Activated CD4-positive, alpha-beta memory T cell treated with anti-CD3 and anti-CD28 coated beads for 36 hours (primary cell): ENCODE results near the gene NOC2L. TPM values are rescaled to one million over a fixed set of nuclear protein-coding genes. Genes with fewer than 3 reads are reported as not detected.
A peak's percentile ranks its signal among the peaks of the same experiment; 100 is the strongest.

Experiments used
- CTCF ChIA-PET: fragments of 350-600 bp; sonication (Branson Sonifier 250); formaldehyde crosslinking; loops from one replicate; lab custom pipeline; 2021; ENCODE audit warnings: antibody characterized with exemption, inconsistent platforms; lab: Charles Lee
- POLR2A ChIA-PET: fragments of 350-600 bp; sonication (Branson Sonifier 250); formaldehyde crosslinking; loops from one replicate; lab custom pipeline; 2021; ENCODE audit warnings: antibody characterized with exemption; lab: Charles Lee
- DNase-seq: peaks from one replicate; pipeline ENCODE4 v3.0.0-alpha.2; 2020
- H3K27ac Mint-ChIP-seq: one replicate; pipeline ENCODE4 v1.8.0; 2021; ENCODE audit warnings: mixed read lengths
- H3K27me3 Mint-ChIP-seq: one replicate; pipeline ENCODE4 v1.8.0; 2021; ENCODE audit warnings: mixed read lengths
- H3K36me3 Mint-ChIP-seq: one replicate; pipeline ENCODE4 v1.8.0; 2021; ENCODE audit warnings: mixed read lengths
- H3K4me1 Mint-ChIP-seq: one replicate; pipeline ENCODE4 v1.8.0; 2021; ENCODE audit warnings: low read depth, mixed read lengths
- H3K4me3 Mint-ChIP-seq: one replicate; pipeline ENCODE4 v1.8.0; 2021; ENCODE audit warnings: mild to moderate bottlenecking, mixed read lengths
- H3K9me3 Mint-ChIP-seq: one replicate; pipeline ENCODE4 v1.8.0; 2021; ENCODE audit warnings: mixed read lengths
- intact Hi-C: fragments of 100-400 bp; cut with micrococcal nuclease; formaldehyde crosslinking; loops from one replicate; pipeline ENCODE4 v1.15.1; 2023
- total RNA-seq, 2 experiments: library from RNA; stranded (reverse); gene quantifications; one replicate each; pipeline ENCODE4 v1.2.3, GENCODE V29; 2021

NOC2L gene
- total RNA-seq = 100 to 1,000 TPM; 111 to 117 TPM

DNA sequence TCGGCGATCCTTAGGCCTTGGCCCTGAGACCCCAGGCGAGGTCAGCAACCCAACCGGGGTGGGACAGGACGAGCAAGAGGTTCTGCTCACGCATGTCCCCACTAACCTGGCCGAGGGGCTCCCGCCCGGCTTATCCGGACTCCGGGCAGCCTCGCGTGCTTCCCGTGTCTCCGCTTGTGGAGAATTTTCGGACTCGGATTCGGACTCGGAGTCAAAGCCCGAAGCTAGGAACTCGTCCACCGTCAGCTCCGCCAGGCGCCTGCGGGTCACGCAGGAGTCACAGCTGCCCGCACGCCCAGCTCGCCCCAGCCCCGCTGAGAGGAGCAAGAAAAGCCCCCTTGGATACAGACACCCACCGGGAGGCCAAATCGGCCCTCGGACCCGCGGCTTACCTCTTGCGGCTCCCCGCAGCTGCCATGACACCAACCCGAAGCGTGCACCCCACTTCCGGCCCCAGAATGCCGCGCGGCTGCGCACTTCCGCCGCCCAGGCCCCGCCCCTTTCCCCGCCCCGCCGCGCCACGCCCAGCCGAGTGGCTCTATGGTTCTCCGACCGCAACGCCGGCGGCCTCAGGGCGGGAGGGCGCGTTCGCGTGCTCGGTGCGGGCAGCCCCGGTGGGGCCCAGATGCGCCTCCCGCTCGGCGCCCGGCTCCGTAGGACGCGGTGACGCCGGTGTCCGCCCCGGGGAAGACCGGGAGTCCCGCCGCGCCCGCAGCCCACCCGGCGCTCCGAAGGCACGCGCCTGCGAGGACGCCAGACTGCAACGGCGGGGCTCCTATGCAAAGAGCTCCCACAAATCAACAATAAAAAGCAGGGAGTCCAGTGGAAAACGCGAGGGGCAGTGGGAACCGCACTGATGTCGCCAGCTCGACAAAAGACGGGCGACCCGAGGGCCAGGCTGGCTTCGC, at the start of gene NOC2L:
NOC2L (minus strand) TSS at position 434 of the 908 bp plus-strand sequence; CDS start at position 418, 16 bp downstream.
- Mint-ChIP-seq H3K27ac (peak within 1 kb of the TSS; percentile 69), H3K9me3 (no peaks in the 10 kb centered on the region), H3K4me1 (peaks cover 16% of the 10 kb centered on the region), H3K4me3 (peak within 1 kb of the TSS; percentile 92), H3K27me3 (no peaks in the 10 kb centered on the region), H3K36me3 (peaks cover 33% of the 10 kb centered on the region)
- intact Hi-C loops = no loop called here
- ChIA-PET CTCF (interaction anchor here (0.7 to 1.4 kb wide), 4 partner anchors 25 to 90 kb away, joined by 3 to 5 read pairs (median 4); no protein-coding TSS in a partner anchor), POLR2A (interaction anchor here (0.7 to 1.1 kb wide), 2 partner anchors 9 to 53 kb away, joined by 4 to 5 read pairs; no protein-coding TSS in a partner anchor)
- peak; percentile 98 for DNase-seq

DNA sequence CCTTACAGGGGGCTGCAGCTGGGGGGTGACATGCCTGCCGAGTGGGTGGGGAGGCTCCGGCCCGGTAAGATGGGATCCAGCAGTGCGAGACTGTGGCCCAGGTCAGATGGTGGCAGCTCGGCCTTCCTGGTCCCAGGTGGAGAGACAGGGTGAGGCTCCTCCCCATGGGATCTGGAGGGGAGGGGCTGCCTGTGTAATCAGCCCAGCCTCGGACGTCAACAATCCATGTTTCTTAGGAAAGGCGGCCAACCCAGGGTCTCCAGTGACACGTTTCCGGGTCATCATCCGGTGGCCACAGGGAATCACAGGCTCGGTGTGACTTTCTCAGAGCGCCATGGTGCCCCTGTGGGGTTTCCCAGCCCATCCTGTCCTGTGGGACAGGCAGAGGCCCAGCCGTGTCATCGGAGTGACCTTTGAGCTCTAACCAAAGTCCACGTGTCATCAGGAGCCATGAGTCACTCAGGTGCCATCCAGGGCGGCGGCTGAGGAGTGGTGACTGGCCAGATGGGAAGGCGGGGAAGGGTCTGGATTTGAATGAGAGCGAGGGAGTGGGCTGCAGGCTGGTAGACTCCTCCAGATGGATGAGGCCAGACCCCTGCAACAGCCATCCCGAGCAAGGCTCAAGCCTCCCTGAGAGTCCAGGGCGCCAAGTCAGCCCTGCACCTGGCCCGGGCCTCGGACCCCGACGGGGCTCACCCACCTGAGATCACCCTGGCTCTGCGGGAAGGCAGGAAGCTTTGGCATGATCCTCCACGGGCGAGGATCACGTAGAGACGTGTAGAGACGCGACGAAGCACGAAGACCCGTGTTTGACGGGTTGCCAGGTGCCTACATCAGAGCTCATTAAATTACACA, 47.5 kb upstream of the NOC2L start:
- Mint-ChIP-seq H3K27me3 (peaks cover 31% of the 10 kb centered on the region), H3K4me3 (no peak overlapping the region), H3K9me3 (no peaks in the 10 kb centered on the region), H3K4me1 (peaks cover 12% of the 10 kb centered on the region), H3K27ac (no peak overlapping the region), H3K36me3 (no peaks in the 10 kb centered on the region)
- POLR2A ChIA-PET = no interaction called here
- CTCF ChIA-PET = interaction anchor here (1.0 to 2.2 kb wide), 2 partner anchors 11 to 58 kb away, joined by 3 to 4 read pairs; no protein-coding TSS in a partner anchor
- intact Hi-C loops = no loop called here
- no peak for DNase-seq

DNA sequence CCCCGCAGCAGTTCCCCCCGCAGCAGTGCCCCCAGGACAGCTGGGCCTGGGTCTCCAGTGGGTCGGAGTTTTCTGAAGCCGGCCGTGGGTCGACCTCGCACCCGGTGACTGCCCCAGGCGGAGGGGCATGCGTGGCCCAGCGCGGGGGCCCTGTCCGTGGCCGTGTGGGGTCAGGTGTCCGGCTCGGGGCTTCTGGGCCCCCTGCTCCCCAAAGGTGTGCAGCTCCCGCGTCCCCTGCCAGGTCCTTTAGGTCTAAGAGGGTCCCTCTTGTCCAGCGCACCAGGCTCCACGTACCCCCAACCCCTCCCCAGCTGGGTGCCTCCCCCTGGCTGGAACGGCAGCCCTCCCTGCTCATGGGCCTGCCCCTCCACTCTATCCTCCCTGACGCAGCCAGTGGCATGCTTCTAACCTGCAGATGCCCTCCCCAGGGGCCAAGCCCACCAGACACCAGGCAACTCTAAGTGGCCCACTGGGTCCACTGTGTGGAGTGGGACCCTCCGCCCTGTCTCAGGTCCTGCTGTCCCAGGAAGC, 46.8 kb upstream of the NOC2L start:
- no peaks in the 10 kb centered on the region for H3K36me3 Mint-ChIP-seq
- peaks cover 13% of the 10 kb centered on the region for H3K4me1 Mint-ChIP-seq
- H3K9me3 Mint-ChIP-seq = no peaks in the 10 kb centered on the region
- intact Hi-C loops = no loop called here
- no peak overlapping the region for H3K4me3 Mint-ChIP-seq
- no peak for DNase-seq
- POLR2A ChIA-PET = no interaction called here
- CTCF ChIA-PET = no interaction called here
- peaks cover 30% of the 10 kb centered on the region for H3K27me3 Mint-ChIP-seq
- no peak overlapping the region for H3K27ac Mint-ChIP-seq

DNA sequence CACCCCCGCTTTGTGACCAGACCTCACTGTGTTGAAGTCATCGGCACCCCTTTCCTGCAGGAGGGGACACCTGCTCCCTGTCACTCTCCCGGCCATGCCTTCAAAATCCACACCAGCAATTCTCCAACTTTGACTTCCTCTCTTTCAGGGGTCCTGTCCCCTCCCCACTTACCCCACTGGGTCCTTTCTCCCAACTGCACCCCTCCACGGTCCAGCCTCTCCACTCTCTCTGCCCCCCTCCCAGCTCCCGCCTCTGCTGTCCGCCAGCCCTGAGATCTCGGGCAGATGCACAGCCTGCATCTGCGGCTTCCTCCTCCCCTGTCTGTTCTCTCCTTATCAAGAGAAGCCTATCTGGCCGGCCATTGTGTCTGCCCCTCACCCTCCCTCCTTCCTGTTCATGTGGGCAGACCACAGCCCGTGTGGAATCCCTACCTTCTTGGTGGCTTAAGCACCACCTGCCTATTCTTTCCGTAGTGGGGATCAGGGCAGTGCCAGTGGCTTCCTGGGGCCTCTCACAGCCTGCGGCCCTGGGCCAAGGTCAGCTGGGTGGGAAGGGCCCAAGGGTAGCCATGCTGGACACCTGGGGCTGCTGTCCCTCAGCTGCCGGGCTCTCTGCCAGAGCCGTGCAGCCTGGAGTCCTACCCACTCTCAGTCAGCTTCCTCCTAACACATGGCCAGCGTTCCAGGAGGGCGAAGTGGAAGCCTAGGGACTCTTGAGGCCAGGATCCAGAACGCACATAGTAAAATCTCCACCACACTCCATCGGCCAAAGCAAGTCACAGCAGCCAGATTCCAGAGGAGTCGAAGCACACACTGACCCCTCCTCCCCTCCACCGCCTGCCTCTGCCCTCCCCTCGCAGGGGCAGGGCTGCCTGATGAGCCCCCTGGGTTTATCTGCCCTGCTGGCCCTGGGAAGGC, 46.0 kb upstream of the NOC2L start:
- H3K36me3 Mint-ChIP-seq = no peaks in the 10 kb centered on the region
- peaks cover 17% of the 10 kb centered on the region for H3K4me1 Mint-ChIP-seq
- no peak overlapping the region for H3K4me3 Mint-ChIP-seq
- ChIA-PET POLR2A (no interaction called here), CTCF (no interaction called here)
- DNase-seq = no peak
- H3K27me3 Mint-ChIP-seq = peaks cover 33% of the 10 kb centered on the region
- intact Hi-C loops = no loop called here
- no peaks in the 10 kb centered on the region for H3K9me3 Mint-ChIP-seq
- H3K27ac Mint-ChIP-seq = no peak overlapping the region

DNA sequence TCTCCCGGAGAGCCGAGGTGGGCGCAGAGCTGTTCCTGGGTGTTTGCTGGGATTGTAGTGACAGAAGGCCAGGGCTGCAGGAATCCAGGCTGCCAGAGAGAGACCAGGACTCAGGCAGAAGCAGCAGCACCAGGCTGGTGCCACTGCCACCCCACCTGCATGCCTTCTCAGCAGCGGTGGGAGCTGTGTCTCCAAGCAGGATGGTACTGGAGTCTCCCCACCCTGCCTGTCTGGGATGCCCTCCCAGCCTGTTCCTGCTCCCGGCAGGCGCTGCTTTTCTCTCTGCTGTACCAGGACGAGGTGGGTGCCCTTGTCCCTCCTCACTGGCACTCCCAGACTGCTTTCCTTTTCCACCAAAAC, 45.3 kb upstream of the NOC2L start:
- peaks cover 35% of the 10 kb centered on the region for H3K27me3 Mint-ChIP-seq
- intact Hi-C loops = no loop called here
- CTCF ChIA-PET = no interaction called here
- no peaks in the 10 kb centered on the region for H3K9me3 Mint-ChIP-seq
- DNase-seq = no peak
- no peak overlapping the region for H3K4me3 Mint-ChIP-seq
- no peaks in the 10 kb centered on the region for H3K36me3 Mint-ChIP-seq
- no peak overlapping the region for H3K27ac Mint-ChIP-seq
- POLR2A ChIA-PET = no interaction called here
- peaks cover 17% of the 10 kb centered on the region for H3K4me1 Mint-ChIP-seq

DNA sequence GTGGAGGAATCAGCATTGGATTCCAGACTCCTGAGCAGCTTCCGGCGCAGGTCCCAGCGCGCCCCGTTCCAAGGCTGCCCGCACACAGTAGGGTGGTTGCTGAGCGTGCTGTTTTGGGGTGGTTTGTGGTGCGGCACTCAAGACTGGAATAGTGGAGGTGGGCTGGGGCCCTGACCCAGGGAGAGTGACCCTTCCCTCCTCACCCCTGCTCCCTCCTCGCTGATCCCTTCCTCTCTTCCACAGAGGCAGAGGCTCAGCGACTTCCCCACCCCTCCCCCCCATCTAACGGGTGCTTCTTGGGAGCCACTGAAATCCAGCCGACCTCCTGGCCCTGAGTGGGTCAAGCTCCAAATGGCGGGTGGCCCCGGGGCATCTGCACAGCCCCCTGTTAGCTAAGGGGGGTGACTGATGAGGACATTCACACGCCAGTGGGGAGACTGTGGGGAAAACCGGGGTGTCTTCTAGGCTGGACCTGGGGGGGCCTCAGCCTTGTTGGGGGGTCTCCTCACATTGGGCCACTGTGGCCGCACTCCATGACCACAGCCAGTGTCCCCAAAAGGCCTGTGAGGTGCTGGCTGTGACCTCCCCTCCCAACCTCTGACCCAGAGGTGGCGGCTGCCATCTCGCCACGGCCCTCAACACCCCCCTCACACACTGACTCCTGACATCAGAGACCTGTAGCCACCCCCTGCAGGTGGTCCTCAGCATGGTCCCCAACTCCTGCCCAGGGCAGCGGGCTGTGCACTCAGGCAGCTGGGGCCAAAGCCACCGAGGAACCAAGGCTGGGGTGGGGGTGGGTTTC, 44.8 kb upstream of the NOC2L start:
- Mint-ChIP-seq H3K9me3 (no peaks in the 10 kb centered on the region), H3K27ac (no peak overlapping the region), H3K27me3 (peaks cover 32% of the 10 kb centered on the region), H3K4me1 (peaks cover 13% of the 10 kb centered on the region), H3K36me3 (no peaks in the 10 kb centered on the region), H3K4me3 (no peak overlapping the region)
- intact Hi-C loops = no loop called here
- ChIA-PET CTCF (interaction anchor here (2.0 to 3.6 kb wide), 4 partner anchors 11 to 20 kb away, joined by 9 to 33 read pairs (median 24); partner anchors contain the start of genes AGRN and ISG15), POLR2A (no interaction called here)
- no peak for DNase-seq

DNA sequence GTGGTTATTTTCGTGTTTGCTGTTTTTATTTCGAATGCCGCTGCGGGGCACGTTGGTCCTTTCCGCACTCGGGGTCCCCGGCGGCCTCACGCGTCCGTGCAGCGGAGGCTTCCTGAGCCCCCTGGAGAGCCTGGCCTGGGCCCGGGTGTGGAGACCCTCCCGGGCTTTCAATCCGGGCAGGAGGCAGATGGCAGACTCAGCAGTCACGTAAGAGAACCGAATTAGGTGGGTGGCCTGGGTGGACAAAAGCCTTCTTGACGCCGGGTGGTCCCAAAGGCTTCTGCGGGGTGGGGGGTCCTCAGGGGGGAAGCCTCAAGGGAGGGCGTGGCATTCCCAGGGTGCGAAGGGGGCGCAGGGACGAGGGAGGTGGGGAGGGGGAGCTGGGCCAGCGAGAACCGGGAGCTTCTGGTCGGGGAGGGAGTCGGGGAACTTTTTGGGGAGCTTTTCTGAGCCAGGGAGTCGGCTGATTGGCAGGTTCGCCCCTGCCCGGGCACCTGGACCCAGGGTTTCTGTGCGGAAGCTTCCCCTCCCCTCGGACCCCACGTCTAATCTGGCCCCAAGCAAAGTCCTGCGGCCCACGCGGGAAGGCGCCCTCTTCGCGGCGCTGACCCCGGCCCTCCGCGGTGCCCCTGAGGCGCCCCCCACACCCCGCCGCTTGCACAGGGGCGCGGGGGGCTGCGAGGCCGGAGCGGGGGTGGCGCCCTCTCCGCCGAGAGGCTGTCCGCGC, 42.2 kb upstream of the NOC2L start:
- no peak overlapping the region for H3K27ac Mint-ChIP-seq
- intact Hi-C loops = no loop called here

DNA sequence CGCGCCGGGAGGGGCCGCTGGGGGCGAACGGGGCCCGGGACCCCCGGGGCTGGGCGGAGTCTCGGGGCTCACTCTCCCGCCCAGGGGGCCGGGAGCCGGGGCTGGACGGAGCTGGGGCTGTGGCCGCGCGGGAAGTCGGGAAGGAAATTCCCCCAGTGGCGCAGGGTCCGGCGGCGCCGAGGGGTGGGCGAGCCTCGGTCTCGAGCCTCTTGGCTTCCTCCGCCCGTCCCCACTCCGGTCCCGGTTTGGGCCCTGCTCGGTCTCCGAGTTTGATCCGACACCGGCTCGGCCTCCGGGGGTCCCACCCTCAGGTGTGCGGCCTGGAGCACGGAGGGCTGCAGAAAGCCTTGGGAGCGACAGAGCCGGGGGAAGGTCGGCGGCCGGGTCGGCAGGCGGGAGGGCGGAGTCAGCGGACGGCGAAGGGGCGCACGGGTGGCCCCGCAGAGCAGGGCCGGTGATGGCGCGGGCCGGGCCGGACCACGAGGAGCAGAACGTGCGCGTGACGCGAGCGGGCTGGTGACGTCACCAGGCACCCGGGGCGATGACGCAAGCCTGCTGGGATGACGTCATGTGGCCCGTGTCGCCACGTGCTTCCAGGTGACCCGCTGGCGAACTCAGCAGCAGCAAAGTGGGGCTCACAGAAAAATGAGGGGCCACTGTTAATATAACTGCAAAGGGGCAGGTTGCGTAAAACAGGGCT, 41.5 kb upstream of the NOC2L start:
- Mint-ChIP-seq H3K27ac (no peak overlapping the region), H3K9me3 (no peaks in the 10 kb centered on the region), H3K27me3 (peaks cover 35% of the 10 kb centered on the region), H3K36me3 (no peaks in the 10 kb centered on the region), H3K4me3 (peak overlapping the region; percentile 60), H3K4me1 (peaks cover 16% of the 10 kb centered on the region)
- ChIA-PET CTCF (interaction anchor here (0.6 to 3.6 kb wide), 6 partner anchors 8 to 438 kb away, joined by 3 to 33 read pairs (median 13); partner anchors contain the start of gene ISG15), POLR2A (interaction anchor here (1.5 kb wide), 1 partner anchor 13 kb away, joined by 4 read pairs; the partner anchor contains the start of gene ISG15)
- DNase-seq = peak; percentile 76
- intact Hi-C loops = no loop called here

More for the DNA sequence above, 42.2 kb upstream of the NOC2L start:
- H3K9me3 Mint-ChIP-seq = no peaks in the 10 kb centered on the region
- peaks cover 34% of the 10 kb centered on the region for H3K27me3 Mint-ChIP-seq
- CTCF ChIA-PET = interaction anchor here (0.6 to 3.6 kb wide), 12 partner anchors 9 to 437 kb away, joined by 3 to 33 read pairs (median 5); partner anchors contain the start of gene ISG15
- no peaks in the 10 kb centered on the region for H3K36me3 Mint-ChIP-seq
- POLR2A ChIA-PET = interaction anchor here (1.3 to 1.5 kb wide), 2 partner anchors 12 to 15 kb away, joined by 3 to 4 read pairs; partner anchors contain the start of gene ISG15
- H3K4me3 Mint-ChIP-seq = no peak overlapping the region
- DNase-seq = no peak
- peaks cover 13% of the 10 kb centered on the region for H3K4me1 Mint-ChIP-seq

DNA sequence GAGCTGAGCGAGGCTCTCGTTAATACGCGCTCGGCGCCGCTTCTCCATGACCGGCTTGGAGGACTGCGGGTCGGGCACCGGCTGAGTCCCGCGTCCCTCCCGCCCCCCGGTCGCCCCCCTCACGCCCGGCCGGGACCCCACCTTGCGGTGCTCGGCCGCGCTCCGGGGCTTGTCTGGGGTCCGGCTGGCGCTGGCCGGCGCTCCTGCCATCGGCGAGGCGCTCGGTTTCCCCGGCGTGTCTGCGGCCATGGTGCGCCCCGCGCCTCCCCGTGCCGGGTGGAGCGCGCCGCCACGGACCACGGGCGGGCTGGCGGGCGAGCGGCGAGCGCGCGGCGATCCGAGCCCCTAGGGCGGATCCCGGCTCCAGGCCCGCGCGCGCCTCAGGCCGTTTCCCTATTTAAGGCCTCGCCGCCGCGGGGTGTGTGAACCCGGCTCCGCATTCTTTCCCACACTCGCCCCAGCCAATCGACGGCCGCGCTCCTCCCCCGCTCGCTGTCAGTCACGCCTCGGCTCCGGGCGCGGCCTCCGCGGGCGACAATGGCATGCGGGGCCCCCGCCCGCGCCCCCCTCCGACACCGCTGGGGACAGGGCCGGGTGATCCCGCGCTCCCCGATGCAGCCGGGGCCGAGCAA, 40.8 kb upstream of the NOC2L start, which contains the start of gene HES4:
HES4 (minus strand) TSS at position 373 of the 632 bp plus-strand sequence; CDS start at position 249, 124 bp downstream.
- CTCF ChIA-PET = interaction anchor here (1.0 kb wide), 1 partner anchor 16 kb away, joined by 4 read pairs; no protein-coding TSS in a partner anchor
- Mint-ChIP-seq H3K9me3 (no peaks in the 10 kb centered on the region), H3K4me3 (peak within 1 kb of the TSS; percentile 60), H3K27me3 (peaks cover 33% of the 10 kb centered on the region), H3K4me1 (peaks cover 11% of the 10 kb centered on the region), H3K36me3 (no peaks in the 10 kb centered on the region), H3K27ac (no peak within 1 kb of the TSS)
- intact Hi-C loops = no loop called here
- peak; percentile 68 for DNase-seq
- POLR2A ChIA-PET = no interaction called here
